K562 (cell line): ENCODE measurements around the gene ATXN7L1. TPM values are rescaled to one million over a fixed set of nuclear protein-coding genes. Genes with fewer than 3 reads are reported as not detected.

ENCODE experiments used
- ATAC-seq: fragments of 200-7000 bp; cut with Tn5 transposase; 3 replicates; pipeline ENCODE4 v1.9.1; 2020; ENCODE audit warnings: moderate library complexity
- BruUV-seq: library from RNA; stranded (reverse); fragments of 400-500 nt; replicated peaks from 2 replicates; lab custom pipeline; 2021; lab: Mats Ljungman, UMichigan
- CTCF ChIA-PET: fragments of 300-600 bp; formaldehyde crosslinking; extraction: SDS; loops from one replicate; lab custom pipeline; 2021; ENCODE audit warnings: low intra/inter-chr PET ratio; lab: Yijun Ruan, JAX
- POLR2A ChIA-PET: fragments of 300-600, 350-650 bp; sonication (Branson Sonifier 250); formaldehyde crosslinking; extraction: SDS; loops from one replicate; lab custom pipeline; 2021; ENCODE audit warnings: antibody characterized with exemption, inconsistent platforms; lab: Yijun Ruan, JAX
- DNase-seq, 4 experiments: peaks; one replicate each; pipeline versions ENCODE4 v3.0.0 to v3.0.0-alpha.2; 2011 to 2018; ENCODE audit warnings: low spot score in 3 of 4, mixed read lengths in 3 of 4; ENCODE audit errors: extremely low read depth in 1 of 4
- FAIRE-seq: peaks from 2 replicates; lab custom pipeline; 2011; peaks lifted over from hg19 to GRCh38; lab: Jason Lieb, UNC
- H2AFZ ChIP-seq: 2 replicates; pipeline ENCODE4 v1.6.0; 2011; ENCODE audit warnings: low read depth, low read length, control low read depth, inconsistent platforms
- H3K27ac ChIP-seq: fragments of 200-600 bp; 3 replicates; pipeline ENCODE4 v1.8.0; 2011; ENCODE audit warnings: low read depth, mild to moderate bottlenecking, control low read depth, inconsistent platforms, low read length, moderate library complexity, mixed read lengths; ENCODE audit errors: extremely low read depth
- H3K27me3 ChIP-seq, 2 experiments: fragments of 300-600 bp in 1 of 2; 2 replicates in 1 of 2; 3 replicates in 1 of 2; pipeline versions ENCODE4 v1.6.0 to v1.8.0; 2011; ENCODE audit warnings: inconsistent platforms in 2 of 2, low read length in 2 of 2, mild to moderate bottlenecking in 1 of 2, mixed read lengths in 1 of 2, moderate library complexity in 1 of 2; ENCODE audit not compliant: control insufficient read depth in 2 of 2, insufficient read depth in 2 of 2
- H3K36me3 ChIP-seq: fragments of 300-600 bp; 3 replicates; pipeline ENCODE4 v1.8.0; 2011; ENCODE audit warnings: mild to moderate bottlenecking, low read length, inconsistent platforms; ENCODE audit not compliant: control insufficient read depth, insufficient read depth
- H3K4me1 ChIP-seq, 2 experiments: fragments of 200-600 bp in 1 of 2; replicated peaks in 1 of 2; 2 replicates in 1 of 2; 3 replicates in 1 of 2; pipeline versions ENCODE4 v1.5.1 to v1.8.0; 2011; ENCODE audit warnings: inconsistent platforms in 2 of 2, low read length in 2 of 2, mild to moderate bottlenecking in 1 of 2, mixed read lengths in 1 of 2, moderate library complexity in 1 of 2; ENCODE audit not compliant: control insufficient read depth in 2 of 2, insufficient read depth in 2 of 2
- H3K4me2 ChIP-seq: 2 replicates; pipeline ENCODE4 v1.6.1; 2011; ENCODE audit warnings: low read length, control low read depth, inconsistent platforms, mixed read lengths; ENCODE audit not compliant: insufficient read depth
- H3K4me3 ChIP-seq: fragments of 200-600 bp; sonication (generic), shearing (Covaris generic); 2 replicates; pipeline ENCODE4 v1.5.1; 2016; ENCODE audit warnings: control low read depth, inconsistent platforms
- H3K79me2 ChIP-seq: fragments of 200-600 bp; 3 replicates; pipeline ENCODE4 v1.8.0; 2011; ENCODE audit warnings: low read length, inconsistent platforms; ENCODE audit not compliant: control insufficient read depth, insufficient read depth
- H3K9ac ChIP-seq, 2 experiments: 2 replicates each; pipeline versions ENCODE4 v1.6.0 to v1.6.1; 2011; ENCODE audit warnings: low read depth in 2 of 2, low read length in 2 of 2, control low read depth in 1 of 2, inconsistent platforms in 1 of 2, mild to moderate bottlenecking in 1 of 2, mixed read lengths in 1 of 2; ENCODE audit not compliant: insufficient read depth in 1 of 2
- H3K9me1 ChIP-seq: one replicate; pipeline ENCODE4 v1.6.0; 2011; ENCODE audit warnings: inconsistent platforms, mild to moderate bottlenecking, low read length, moderate library complexity; ENCODE audit not compliant: control insufficient read depth, insufficient read depth
- H3K9me3 ChIP-seq: replicated peaks from 2 replicates; pipeline ENCODE4 v1.5.1; 2011; ENCODE audit warnings: low read depth, low read length, inconsistent platforms; ENCODE audit not compliant: control insufficient read depth, insufficient read depth
- H4K20me1 ChIP-seq: replicated peaks from 2 replicates; pipeline ENCODE4 v1.6.1; 2011; ENCODE audit warnings: low read length, inconsistent platforms, mixed read lengths; ENCODE audit not compliant: control insufficient read depth, insufficient read depth
- CREB1 ChIP-seq, 2 experiments: sonication (generic) in 1 of 2; formaldehyde crosslinking in 1 of 2; IDR thresholded peaks; 2 replicates each; pipeline versions ENCODE4 v1.6.1 to v1.8.0; 2012 to 2022; ENCODE audit warnings: inconsistent platforms in 1 of 2, mild to moderate bottlenecking in 1 of 2, missing genetic modification reagents in 1 of 2, moderate library complexity in 1 of 2
- FOSL1 ChIP-seq: fragments of 200-800 bp; sonication (Bioruptor generic); conservative IDR thresholded peaks from 2 replicates; pipeline ENCODE4 v1.6.1; 2016; ENCODE audit warnings: missing genetic modification characterization, missing compliant biosample characterization
- HDAC2 ChIP-seq: fragments of 450-650 bp; IDR thresholded peaks from 2 replicates; pipeline ENCODE4 v1.6.1; 2016; ENCODE audit warnings: mild to moderate bottlenecking
- KDM5B ChIP-seq: fragments of 200-600 bp; sonication (generic); IDR thresholded peaks from 2 replicates; pipeline ENCODE4 v1.6.1; 2012; ENCODE audit warnings: low read depth, mild to moderate bottlenecking, moderate library complexity, low read length, control low read depth, inconsistent platforms; ENCODE audit not compliant: insufficient replicate concordance
- NBN ChIP-seq: fragments of 450-650 bp; IDR thresholded peaks from 2 replicates; pipeline ENCODE4 v1.6.1; 2016; ENCODE audit warnings: low read depth, mild to moderate bottlenecking
- NFIC ChIP-seq: fragments of 450-650 bp; IDR thresholded peaks from 2 replicates; pipeline ENCODE4 v1.6.1; 2017; ENCODE audit warnings: mild to moderate bottlenecking, inconsistent platforms
- RBM39 ChIP-seq: fragments of 200-400 bp; formaldehyde crosslinking; optimal IDR thresholded peaks from 2 replicates; pipeline ENCODE3; 2018; ENCODE audit warnings: low read depth, low read length
- SMAD4 ChIP-seq: fragments of 250-450 bp; sonication (Bioruptor Pico); conservative IDR thresholded peaks from 2 replicates; pipeline ENCODE4 v1.8.0; 2021; ENCODE audit warnings: inconsistent platforms, mild to moderate bottlenecking, moderate library complexity
- TSC22D4 ChIP-seq: fragments of 450-650 bp; IDR thresholded peaks from 2 replicates; pipeline ENCODE4 v1.6.1; 2016; ENCODE audit warnings: missing genetic modification characterization, missing biosample characterization, control low read depth
- YBX1 ChIP-seq: fragments of 450-650 bp; IDR thresholded peaks from 2 replicates; pipeline ENCODE4 v1.7.1; 2016; ENCODE audit warnings: mild to moderate bottlenecking
- ZNF347 ChIP-seq: fragments of 450-650 bp; formaldehyde crosslinking; IDR thresholded peaks from 2 replicates; pipeline ENCODE4 v1.4.0; 2020; ENCODE audit warnings: low read depth, mild to moderate bottlenecking, moderate library complexity
- WGBS: fragments of 100-300 bp; shearing (Covaris generic); methylation state at CpG from one replicate; pipeline ENCODE4 v1.1.6; 2016; ENCODE audit warnings: low coverage, mixed read lengths; ENCODE audit not compliant: insufficient coverage; ENCODE audit errors: missing lambda C conversion rate; 5-methylcytosine and 5-hydroxymethylcytosine counted together
- in situ Hi-C: fragments of 300-500 bp; cut with MboI; formaldehyde crosslinking; loops from 4 replicates; pipeline ENCODE4 v1.15.0; 2018; ENCODE audit warnings: inconsistent platforms, mixed read lengths
- intact Hi-C: fragments of 100-400 bp; cut with micrococcal nuclease; formaldehyde crosslinking; loops from 2 replicates; pipeline ENCODE4 v1.14.2; 2022
- polyA plus RNA-seq, 8 experiments: library from polyadenylated mRNA; depleted of rRNA in 4 of 8; stranded (reverse) in 5 of 8; unstranded in 3 of 8; fragments of >200 nt; fragmentation: Nextera tagmentation in 2 of 8; fragmentation: Illumina TruSeq in 1 of 8; extraction: Ambion mirVana in 2 of 8; extraction: Trizol in 1 of 8; gene quantifications; 2 replicates each; pipeline versions ENCODE4 v1.2.1 to v1.2.3, GENCODE V29; 2011 to 2014; ENCODE audit warnings: inconsistent platforms in 1 of 8, missing spikeins in 1 of 8
- total RNA-seq, 7 experiments: library from RNA; depleted of rRNA in 6 of 7; stranded (reverse); fragments of >200 nt in 6 of 7; fragmentation: Illumina TruSeq in 2 of 7; extraction: Trizol in 2 of 7; gene quantifications; 2 replicates each; pipeline versions ENCODE4 v1.2.1 to v1.2.3, GENCODE V29; 2011 to 2021; ENCODE audit warnings: low replicate concordance in 1 of 7
- TF ChIP-seq, protein P1 (sequence below): IDR thresholded peaks from 2 replicates; pipeline ENCODE4 v1.6.1; 2016; ENCODE audit warnings: missing genetic modification characterization, missing compliant biosample characterization
- TF ChIP-seq, protein P2 (sequence below): fragments of 250-450 bp; sonication (Bioruptor Pico); IDR thresholded peaks from 2 replicates; pipeline ENCODE4 v1.8.0; 2022; ENCODE audit warnings: inconsistent platforms

The ATXN7L1 gene
- total and polyA plus RNA-seq, 9 of the 15 experiments (the other 6 are each of a cell fraction or from before 2014, with no cell fraction given), result 6.6 to 13.7 (median 10.7) TPM

- Histone ChIP-seq H3K9ac (no peak overlapping the region), H3K27ac (no peak overlapping the region), H3K4me3 (no peak overlapping the region), H3K4me1 (peaks cover 16 to 24% of the 10 kb centered on the region in 2 experiments; a peak in 4 of 5 replicates), H4K20me1 (peaks cover 9% of the 10 kb centered on the region), H3K36me3 (no peaks in the 10 kb centered on the region), H3K9me3 (no peaks in the 10 kb centered on the region), H3K27me3 (peaks cover 0 to 5% of the 10 kb centered on the region in 2 experiments; a peak in 2 of 5 replicates), H3K4me2 (no peak overlapping the region), H3K9me1 (no peaks in the 10 kb centered on the region), H2AFZ (no peak overlapping the region), H3K79me2 (no peaks in the 10 kb centered on the region)
- no peak for TF ChIP-seq RBM39
- peak; percentile 93 for TF ChIP-seq NFIC
- peak; percentile 25; the same call in 1 of the 2 replicates for TF ChIP-seq FOSL1 (tag)
- no peak for ATAC-seq
- 45% methylated on average over 7 of the region's 7 CpGs for WGBS
- in situ Hi-C loops, result loop anchor here (5.0 kb wide), 1 partner anchor 395 kb away; no protein-coding TSS in a partner anchor
- no peak for FAIRE-seq
- DNase-seq, result peak in 1 of 4 experiments; percentile 39
- intact Hi-C loops, result no loop called here
- ChIA-PET CTCF (no interaction called here), POLR2A (interaction anchor here (0.9 to 1.6 kb wide), 3 partner anchors 9 to 13 kb away, joined by 3 to 5 read pairs (median 3); no protein-coding TSS in a partner anchor)
- BruUV-seq, result no TSS peak
Observed at GRCh38 chr7:105647591-105647990, 228.8 kb downstream of the ATXN7L1 start.

DNA sequence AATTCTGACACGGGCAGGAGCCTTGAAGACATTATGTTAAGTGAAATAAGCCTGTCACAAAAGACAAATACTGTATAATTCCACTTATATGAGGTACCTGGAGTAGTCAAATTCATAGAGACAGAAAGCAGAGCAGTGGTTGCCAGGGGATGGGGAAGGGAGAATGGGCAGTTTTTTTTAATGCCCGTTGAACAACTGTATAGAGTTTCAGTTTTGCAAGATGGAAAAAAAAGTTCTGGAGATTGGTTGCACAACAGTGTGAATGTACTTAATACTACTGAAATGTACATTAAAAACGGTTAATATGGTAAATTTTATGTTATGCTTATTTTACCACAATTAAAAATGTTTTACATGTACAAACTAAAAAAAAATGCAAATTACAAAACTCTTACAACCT is 231.5 kb downstream of the ATXN7L1 start:
- intact Hi-C loops (no loop called here), in situ Hi-C loops (loop anchor here (5.0 kb wide), 1 partner anchor 397 kb away; no protein-coding TSS in a partner anchor)
- peaks cover 0 to 9% of the 10 kb centered on the region in 2 experiments; a peak in 2 of 5 replicates for H3K27me3 ChIP-seq
- H4K20me1 ChIP-seq, result no peaks in the 10 kb centered on the region
- no peaks in the 10 kb centered on the region for H3K36me3 ChIP-seq
- no peak overlapping the region for H2AFZ ChIP-seq
- no peak for FAIRE-seq
- no peak overlapping the region for H3K9ac ChIP-seq
- no peaks in the 10 kb centered on the region for H3K79me2 ChIP-seq
- H3K9me1 ChIP-seq, result no peaks in the 10 kb centered on the region
- no peak overlapping the region for H3K4me3 ChIP-seq
- ATAC-seq, result no peak
- H3K4me1 ChIP-seq, result peaks cover 14 to 24% of the 10 kb centered on the region in 2 experiments; a peak in 4 of 5 replicates
- no peak overlapping the region for H3K4me2 ChIP-seq
- H3K27ac ChIP-seq, result no peak overlapping the region
- DNase-seq, result no peak
- POLR2A ChIA-PET, result no interaction called here
- 21% methylated on average over 3 of the region's 3 CpGs for WGBS
- H3K9me3 ChIP-seq, result no peaks in the 10 kb centered on the region
- no TSS peak for BruUV-seq
- CTCF ChIA-PET, result no interaction called here
- no peak for TF ChIP-seq KDM5B
- no peak for TF ChIP-seq ZNF347
- TF ChIP-seq TSC22D4 (tag), result no peak
- TF ChIP-seq, protein P1, sequence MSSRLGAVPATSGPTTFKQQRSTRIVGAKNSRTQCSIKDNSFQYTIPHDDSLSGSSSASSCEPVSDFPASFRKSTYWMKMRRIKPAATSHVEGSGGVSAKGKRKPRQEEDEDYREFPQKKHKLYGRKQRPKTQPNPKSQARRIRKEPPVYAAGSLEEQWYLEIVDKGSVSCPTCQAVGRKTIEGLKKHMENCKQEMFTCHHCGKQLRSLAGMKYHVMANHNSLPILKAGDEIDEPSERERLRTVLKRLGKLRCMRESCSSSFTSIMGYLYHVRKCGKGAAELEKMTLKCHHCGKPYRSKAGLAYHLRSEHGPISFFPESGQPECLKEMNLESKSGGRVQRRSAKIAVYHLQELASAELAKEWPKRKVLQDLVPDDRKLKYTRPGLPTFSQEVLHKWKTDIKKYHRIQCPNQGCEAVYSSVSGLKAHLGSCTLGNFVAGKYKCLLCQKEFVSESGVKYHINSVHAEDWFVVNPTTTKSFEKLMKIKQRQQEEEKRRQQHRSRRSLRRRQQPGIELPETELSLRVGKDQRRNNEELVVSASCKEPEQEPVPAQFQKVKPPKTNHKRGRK (tag), result no peak
- no peak for TF ChIP-seq NBN
- TF ChIP-seq, protein P2, sequence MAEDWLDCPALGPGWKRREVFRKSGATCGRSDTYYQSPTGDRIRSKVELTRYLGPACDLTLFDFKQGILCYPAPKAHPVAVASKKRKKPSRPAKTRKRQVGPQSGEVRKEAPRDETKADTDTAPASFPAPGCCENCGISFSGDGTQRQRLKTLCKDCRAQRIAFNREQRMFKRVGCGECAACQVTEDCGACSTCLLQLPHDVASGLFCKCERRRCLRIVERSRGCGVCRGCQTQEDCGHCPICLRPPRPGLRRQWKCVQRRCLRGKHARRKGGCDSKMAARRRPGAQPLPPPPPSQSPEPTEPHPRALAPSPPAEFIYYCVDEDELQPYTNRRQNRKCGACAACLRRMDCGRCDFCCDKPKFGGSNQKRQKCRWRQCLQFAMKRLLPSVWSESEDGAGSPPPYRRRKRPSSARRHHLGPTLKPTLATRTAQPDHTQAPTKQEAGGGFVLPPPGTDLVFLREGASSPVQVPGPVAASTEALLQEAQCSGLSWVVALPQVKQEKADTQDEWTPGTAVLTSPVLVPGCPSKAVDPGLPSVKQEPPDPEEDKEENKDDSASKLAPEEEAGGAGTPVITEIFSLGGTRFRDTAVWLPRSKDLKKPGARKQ (CRISPR knock-in tag), result no peak
- no peak for TF ChIP-seq HDAC2
- TF ChIP-seq SMAD4 (CRISPR knock-in tag), result no peak
- TF ChIP-seq CREB1 (IDR thresholded peaks at IDR 0.05), result no peak
- TF ChIP-seq CREB1 (CRISPR knock-in tag; IDR thresholded peaks at IDR 0.05), result no peak
- TF ChIP-seq YBX1, result no peak
